Mucosa of stomach (tissue), 1 donor: ENCODE results near the gene LLGL2.

Experiments
- H3K27me3 ChIP-seq: one replicate; pipeline ENCODE4 v1.7.0; 2013; ENCODE audit warnings: mild to moderate bottlenecking, low read length; ENCODE audit not compliant: control insufficient read depth, insufficient read depth
- H3K36me3 ChIP-seq: one replicate; pipeline ENCODE4 v1.7.0; 2013; ENCODE audit warnings: low read length; ENCODE audit not compliant: control insufficient read depth, insufficient read depth
- H3K4me1 ChIP-seq: one replicate; pipeline ENCODE4 v1.7.0; 2013; ENCODE audit warnings: mild to moderate bottlenecking, low read length; ENCODE audit not compliant: control insufficient read depth, insufficient read depth
- H3K4me3 ChIP-seq: one replicate; pipeline ENCODE4 v1.7.0; 2013; ENCODE audit warnings: low read length
- H3K9ac ChIP-seq: one replicate; pipeline ENCODE4 v1.7.0; 2013; ENCODE audit warnings: mild to moderate bottlenecking, low read length, moderate library complexity
- H3K9me3 ChIP-seq: one replicate; pipeline ENCODE4 v1.7.0; 2013; ENCODE audit warnings: mild to moderate bottlenecking, low read length, moderate library complexity; ENCODE audit not compliant: control insufficient read depth
- donor health status: Pancreatic carcinoma.

The LLGL2 gene

DNA sequence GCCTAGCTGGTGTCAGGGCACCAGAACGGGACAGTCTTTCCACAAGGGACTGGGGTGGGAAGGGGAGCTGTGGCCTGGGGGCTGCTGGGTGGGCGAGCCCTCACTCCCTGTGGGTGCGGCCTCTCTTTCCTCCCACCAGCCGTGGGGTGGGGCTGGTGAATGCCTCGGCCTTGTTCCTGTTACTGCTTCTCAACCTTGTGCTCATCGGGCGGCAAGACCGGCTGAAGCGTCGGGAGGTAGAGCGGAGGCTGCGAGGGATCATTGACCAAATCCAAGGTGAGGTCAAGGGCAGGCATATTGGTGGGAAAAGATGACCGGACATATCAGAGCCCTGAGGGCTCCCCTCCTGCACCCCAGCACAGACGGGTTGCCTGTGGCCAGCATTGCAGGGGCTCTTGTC, 39.3 kb upstream of the LLGL2 start:
- Histone ChIP-seq H3K9ac (no peak overlapping the region), H3K36me3 (peaks cover 9% of the 10 kb centered on the region), H3K9me3 (no peaks in the 10 kb centered on the region), H3K27me3 (no peaks in the 10 kb centered on the region), H3K4me1 (peaks cover 23% of the 10 kb centered on the region), H3K4me3 (no peak overlapping the region)

DNA sequence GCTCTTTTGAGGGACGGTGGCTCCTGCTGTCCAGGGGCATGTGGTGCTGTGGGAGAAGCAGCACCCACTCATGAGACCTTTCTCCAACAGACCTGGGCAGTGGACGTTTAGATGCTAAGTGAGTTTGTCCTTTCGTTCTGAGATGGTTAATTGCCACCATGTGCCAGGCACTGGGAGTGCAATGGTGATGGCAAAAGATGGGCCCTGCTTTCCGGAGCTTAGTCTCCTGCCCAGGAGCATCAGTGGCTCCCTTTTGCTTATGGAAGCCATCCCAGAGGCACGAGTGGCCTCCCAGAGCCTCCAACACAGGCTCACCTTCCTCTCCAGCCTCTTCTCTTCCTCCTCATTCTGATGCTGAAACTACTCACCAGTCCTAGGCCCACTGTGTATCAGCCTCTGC, 38.5 kb upstream of the LLGL2 start:
- Histone ChIP-seq H3K9ac (no peak overlapping the region), H3K4me1 (peaks cover 23% of the 10 kb centered on the region), H3K4me3 (no peak overlapping the region), H3K36me3 (peaks cover 11% of the 10 kb centered on the region), H3K27me3 (no peaks in the 10 kb centered on the region), H3K9me3 (no peaks in the 10 kb centered on the region)

DNA sequence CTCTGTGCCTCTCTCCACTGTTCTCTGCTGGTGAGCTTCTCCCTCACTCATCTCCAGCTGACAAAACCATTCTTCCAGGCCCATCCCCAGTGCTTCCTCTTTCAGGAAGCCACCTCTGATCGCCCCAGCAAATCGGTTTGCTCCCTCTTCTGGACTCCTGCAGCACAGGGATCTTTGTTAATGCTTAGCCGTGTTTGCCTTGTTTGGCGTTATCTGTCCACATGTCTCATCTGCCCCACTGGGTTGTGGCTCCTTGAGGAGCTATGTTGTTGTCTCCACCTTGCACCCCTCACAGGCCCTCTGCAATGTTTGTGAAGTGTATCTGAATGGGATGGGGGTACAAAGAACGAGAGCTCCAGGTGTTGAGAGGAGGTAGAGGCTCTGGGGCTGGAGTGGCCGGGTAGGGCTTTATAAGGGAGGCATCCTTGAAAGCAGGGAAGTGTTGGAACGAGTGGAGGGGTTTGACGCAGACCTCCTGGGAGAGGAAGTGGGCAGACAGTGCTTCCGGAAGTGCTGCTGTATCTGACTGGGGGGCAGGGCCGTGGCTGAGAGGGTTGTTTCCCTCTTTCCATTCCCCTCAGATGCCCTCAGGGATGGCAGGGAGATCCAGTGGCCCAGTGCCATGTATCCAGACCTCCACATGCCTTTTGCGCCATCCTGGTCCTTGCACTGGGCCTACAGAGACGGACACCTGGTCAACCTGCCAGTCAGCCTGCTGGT, 38.0 kb upstream of the LLGL2 start:
- no peaks in the 10 kb centered on the region for H3K27me3 ChIP-seq
- peaks cover 23% of the 10 kb centered on the region for H3K4me1 ChIP-seq
- H3K36me3 ChIP-seq, result peaks cover 16% of the 10 kb centered on the region
- no peak overlapping the region for H3K4me3 ChIP-seq
- no peak overlapping the region for H3K9ac ChIP-seq
- H3K9me3 ChIP-seq, result no peaks in the 10 kb centered on the region

DNA sequence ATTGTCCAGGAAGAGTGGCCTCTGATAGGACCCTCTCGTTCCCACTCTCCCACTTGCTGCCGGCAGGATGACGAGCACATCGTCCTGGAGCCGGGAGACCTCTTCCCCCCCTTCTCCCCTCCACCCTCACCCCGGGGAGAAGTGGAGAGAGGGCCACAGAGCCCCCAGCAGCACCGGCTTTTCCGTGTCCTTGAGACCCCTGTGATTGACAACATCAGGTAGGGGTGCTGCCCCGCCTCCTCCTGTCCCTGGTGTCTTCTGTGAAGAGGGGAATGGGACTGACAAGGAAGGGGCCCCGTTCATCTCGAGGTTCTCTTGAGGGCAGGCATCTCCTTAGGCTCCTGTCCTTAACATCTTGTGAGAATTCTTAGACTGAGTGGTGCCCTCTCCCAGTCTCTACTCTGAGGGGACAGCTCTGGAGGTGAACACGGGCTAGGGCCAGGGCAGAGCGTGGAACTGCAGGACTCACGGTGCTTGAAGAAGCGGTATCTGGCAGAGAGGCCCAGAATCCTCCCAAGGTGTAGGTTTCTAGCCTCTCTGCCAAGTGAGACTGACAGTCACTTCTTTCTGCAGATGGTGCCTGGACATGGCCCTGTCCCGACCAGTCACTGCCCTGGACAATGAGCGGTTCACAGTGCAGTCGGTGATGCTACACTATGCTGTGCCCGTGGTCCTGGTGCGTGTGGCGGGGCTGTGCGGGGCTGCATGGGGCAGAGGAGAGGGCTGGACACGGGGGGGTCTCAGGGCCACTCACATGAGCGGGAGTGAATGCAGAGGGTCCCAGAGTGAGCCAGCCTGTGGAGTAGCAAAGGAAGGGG, 36.6 kb upstream of the LLGL2 start:
- H3K9me3 ChIP-seq, result no peaks in the 10 kb centered on the region
- no peaks in the 10 kb centered on the region for H3K27me3 ChIP-seq
- H3K36me3 ChIP-seq, result peaks cover 25% of the 10 kb centered on the region
- peaks cover 23% of the 10 kb centered on the region for H3K4me1 ChIP-seq
- no peak overlapping the region for H3K4me3 ChIP-seq
- H3K9ac ChIP-seq, result no peak overlapping the region

DNA sequence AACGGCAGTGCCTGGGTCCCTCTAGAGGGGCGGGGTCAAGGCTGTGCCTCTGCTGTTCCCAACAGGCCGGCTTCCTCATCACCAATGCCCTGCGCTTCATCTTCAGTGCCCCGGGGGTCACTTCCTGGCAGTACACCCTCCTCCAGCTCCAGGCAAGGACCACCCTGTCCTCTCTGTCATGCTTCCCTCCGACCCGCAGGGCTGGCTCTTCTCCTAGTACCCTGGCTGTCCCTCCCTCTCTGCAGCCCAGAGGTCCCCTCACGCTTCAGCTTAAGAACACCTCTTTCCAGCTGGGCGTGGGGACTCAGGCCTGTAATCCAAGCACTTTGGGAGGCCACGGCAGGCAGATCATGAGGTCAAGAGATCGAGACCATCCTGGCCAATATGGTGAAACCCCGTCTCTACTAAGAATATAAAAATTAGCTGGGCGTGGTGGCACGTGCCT, 36.0 kb upstream of the LLGL2 start:
- Histone ChIP-seq H3K9ac (no peak overlapping the region), H3K36me3 (peaks cover 25% of the 10 kb centered on the region), H3K4me3 (no peak overlapping the region), H3K27me3 (no peaks in the 10 kb centered on the region), H3K9me3 (no peaks in the 10 kb centered on the region), H3K4me1 (peaks cover 23% of the 10 kb centered on the region)

DNA sequence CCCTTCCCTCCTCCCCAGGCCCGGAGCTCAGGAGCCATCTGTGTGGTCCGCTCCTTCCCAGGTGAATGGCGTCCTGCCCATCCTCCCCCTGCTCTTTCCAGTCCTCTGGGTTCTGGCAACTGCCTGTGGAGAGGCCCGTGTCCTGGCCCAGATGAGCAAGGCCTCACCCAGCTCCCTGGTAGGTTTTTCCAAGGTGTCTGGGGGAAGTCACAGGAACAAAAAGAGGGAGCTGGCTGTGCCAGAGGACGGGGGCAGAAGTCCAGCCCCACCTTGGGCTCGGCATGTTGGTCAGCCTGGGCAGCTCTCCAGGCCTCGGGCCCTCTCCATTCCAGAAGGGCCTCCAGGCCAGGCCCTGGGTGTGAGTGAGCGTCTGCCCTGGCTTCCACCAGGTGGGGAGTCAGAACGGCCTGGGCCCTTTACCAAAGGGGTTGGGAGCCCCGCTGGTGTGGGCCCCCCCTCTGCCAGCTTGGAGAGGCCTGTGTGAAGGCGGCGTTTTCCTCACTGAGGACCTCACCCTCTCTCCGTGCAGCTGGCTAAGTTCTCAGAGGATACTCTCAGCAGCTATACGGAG, 35.2 kb upstream of the LLGL2 start:
- H3K27me3 ChIP-seq, result no peaks in the 10 kb centered on the region
- H3K9me3 ChIP-seq, result no peaks in the 10 kb centered on the region
- no peak overlapping the region for H3K4me3 ChIP-seq
- peaks cover 23% of the 10 kb centered on the region for H3K4me1 ChIP-seq
- peaks cover 25% of the 10 kb centered on the region for H3K36me3 ChIP-seq
- H3K9ac ChIP-seq, result no peak overlapping the region

DNA sequence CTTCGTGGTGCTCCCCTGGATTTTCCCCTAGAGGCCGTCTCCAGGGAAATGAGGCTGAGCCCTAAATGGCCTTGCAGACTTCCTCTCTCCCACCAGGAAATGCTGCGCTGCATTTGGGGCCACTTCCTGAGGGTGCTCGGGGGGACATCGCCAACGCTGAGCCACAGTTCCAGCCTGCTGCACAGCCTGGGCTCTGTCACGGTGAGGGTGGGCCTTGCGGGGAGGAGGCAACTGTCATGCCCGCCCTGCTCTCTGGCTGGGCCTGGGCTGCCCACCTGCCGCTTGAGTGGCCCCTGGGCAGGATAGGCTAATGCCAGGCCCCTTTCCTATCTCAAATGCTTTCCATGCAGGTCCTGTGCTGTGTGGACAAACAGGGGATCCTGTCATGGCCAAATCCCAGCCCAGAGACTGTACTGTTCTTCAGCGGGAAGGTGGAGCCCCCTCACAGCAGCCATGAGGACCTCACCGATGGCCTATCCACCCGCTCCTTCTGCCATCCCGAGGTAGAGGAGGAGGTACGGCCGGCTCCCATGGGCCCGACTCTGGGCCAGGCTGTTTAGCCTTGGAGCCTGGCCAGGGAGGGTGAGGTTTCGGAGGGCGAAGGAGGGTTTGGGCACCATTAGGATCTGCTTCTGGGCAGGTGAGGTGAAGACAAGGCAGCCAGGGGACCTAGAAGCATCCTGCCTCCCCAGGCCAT, 34.4 kb upstream of the LLGL2 start:
- no peaks in the 10 kb centered on the region for H3K9me3 ChIP-seq
- no peak overlapping the region for H3K4me3 ChIP-seq
- H3K27me3 ChIP-seq, result no peaks in the 10 kb centered on the region
- H3K9ac ChIP-seq, result no peak overlapping the region
- peaks cover 26% of the 10 kb centered on the region for H3K36me3 ChIP-seq
- H3K4me1 ChIP-seq, result peaks cover 23% of the 10 kb centered on the region

DNA sequence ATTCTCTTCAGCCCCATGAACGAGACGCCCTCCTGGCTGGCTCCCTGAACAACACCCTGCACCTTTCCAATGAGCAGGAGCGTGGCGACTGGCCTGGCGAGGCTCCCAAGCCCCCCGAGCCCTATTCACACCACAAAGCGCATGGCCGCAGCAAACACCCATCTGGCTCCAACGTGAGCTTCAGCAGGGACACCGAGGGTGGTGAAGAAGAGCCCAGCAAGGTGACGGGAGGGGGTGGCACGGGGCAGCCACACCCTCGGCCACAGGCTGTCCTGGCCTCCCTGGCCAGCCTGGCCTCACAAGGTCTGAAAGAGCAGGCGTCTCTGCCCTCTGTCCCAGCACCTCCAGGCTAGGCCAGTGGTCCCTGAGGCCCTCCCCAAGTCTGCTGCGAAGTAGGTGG, 33.8 kb upstream of the LLGL2 start:
- H3K36me3 ChIP-seq, result peaks cover 32% of the 10 kb centered on the region
- H3K9me3 ChIP-seq, result no peaks in the 10 kb centered on the region

DNA sequence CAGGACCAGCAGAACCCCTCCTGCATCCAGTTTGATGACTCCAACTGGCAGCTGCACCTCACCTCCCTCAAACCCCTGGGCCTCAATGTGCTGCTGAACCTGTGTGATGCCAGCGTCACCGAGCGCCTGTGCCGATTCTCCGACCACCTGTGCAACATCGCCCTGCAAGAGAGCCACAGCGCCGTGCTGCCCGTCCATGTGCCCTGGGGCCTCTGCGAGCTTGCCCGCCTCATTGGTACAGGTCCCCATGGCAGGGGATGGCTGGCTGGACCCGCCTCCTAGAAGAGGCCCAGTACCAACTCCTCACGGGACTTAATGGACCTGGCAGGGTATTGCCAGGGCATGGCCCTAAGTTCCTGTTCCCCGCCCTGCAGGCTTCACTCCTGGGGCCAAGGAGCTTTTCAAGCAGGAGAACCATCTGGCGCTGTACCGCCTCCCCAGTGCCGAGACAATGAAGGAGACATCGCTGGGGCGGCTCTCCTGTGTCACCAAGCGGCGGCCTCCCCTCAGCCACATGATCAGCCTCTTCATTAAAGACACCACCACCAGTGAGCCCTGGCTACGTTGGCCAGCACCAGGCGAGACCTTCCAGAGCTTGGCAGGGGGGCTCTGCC, 32.8 kb upstream of the LLGL2 start:
- no peak overlapping the region for H3K4me3 ChIP-seq
- H3K27me3 ChIP-seq, result no peaks in the 10 kb centered on the region
- H3K36me3 ChIP-seq, result peaks cover 23% of the 10 kb centered on the region
- no peak overlapping the region for H3K9ac ChIP-seq
- H3K4me1 ChIP-seq, result peaks cover 18% of the 10 kb centered on the region
- no peaks in the 10 kb centered on the region for H3K9me3 ChIP-seq

More for the DNA sequence above, 33.8 kb upstream of the LLGL2 start:
- Histone ChIP-seq H3K4me1 (peaks cover 23% of the 10 kb centered on the region), H3K4me3 (no peak overlapping the region), H3K9ac (no peak overlapping the region), H3K27me3 (no peaks in the 10 kb centered on the region)

DNA sequence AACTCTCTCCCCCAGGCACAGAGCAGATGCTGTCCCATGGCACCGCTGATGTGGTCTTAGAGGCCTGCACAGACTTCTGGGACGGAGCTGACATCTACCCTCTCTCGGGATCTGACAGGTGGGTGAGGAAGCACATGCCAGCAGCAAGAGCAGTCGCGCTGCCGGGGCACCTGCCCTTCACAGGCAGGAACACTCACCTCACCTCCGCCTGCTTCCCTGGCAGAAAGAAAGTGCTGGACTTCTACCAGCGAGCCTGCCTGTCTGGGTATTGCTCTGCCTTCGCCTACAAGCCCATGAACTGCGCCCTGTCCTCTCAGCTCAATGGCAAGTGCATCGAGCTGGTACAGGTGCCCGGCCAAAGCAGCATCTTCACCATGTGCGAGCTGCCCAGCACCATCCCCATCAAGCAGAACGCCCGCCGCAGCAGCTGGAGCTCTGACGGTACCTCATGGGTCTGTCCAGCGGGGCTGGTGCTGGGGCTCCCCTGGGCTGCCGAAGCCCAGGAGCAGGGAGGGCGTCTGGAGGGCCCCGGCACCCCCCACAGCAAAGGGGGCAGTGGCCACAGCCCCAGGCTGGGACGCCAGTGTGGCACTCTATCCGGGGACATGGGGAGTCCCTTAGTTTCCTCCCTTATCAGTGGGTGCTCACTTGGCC, 31.9 kb upstream of the LLGL2 start:
- H3K9ac ChIP-seq, result no peak overlapping the region
- peaks cover 12% of the 10 kb centered on the region for H3K4me1 ChIP-seq
- no peaks in the 10 kb centered on the region for H3K9me3 ChIP-seq
- no peak overlapping the region for H3K4me3 ChIP-seq
- H3K27me3 ChIP-seq, result no peaks in the 10 kb centered on the region
- peaks cover 28% of the 10 kb centered on the region for H3K36me3 ChIP-seq

DNA sequence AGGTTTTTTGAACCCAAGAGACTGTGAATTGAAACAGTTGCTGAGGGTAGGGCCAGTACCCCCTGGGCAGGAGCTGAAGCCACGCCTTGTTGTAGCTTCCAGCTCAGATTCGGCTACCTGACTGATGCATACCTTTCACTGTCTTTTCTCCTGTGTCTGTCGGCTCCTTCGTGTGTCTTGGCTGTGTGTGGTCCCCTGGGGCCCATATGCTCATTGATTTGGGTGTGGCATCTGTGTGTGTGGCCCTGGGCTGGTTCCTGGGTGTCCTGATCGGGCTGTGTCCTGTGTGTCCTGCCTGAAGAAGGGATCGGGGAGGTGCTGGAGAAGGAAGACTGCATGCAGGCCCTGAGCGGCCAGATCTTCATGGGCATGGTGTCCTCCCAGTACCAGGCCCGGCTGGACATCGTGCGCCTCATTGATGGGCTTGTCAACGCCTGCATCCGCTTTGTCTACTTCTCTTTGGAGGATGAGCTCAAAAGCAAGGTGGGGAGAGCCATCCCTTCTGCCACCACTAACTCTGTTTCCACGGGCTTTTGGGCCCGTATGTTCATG, 31.1 kb upstream of the LLGL2 start:
- Histone ChIP-seq H3K27me3 (no peaks in the 10 kb centered on the region), H3K9me3 (no peaks in the 10 kb centered on the region), H3K9ac (no peak overlapping the region), H3K4me3 (no peak overlapping the region), H3K4me1 (peaks cover 12% of the 10 kb centered on the region), H3K36me3 (peaks cover 28% of the 10 kb centered on the region)
